ENCODE data around the gene BLCAP.

BLCAP gene

DNA sequence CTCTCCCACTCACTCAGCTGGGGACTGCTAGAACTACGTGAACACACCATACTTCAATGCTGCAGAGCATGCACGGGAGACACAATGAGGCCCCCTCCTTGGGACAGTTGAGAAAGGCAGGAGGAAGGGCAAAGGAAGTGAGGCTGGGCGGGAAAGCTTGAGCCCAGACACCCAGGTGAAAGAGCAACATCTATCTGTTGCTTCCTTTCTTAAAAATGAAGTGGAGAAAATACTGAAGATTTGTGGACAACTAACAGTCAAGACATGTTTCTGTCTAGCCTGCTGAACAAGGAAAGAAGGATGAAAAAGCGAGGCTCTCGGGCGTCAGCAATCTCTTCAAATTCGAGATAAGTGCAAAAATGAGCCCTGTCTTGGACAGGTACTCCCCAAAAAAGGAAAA is 9.6 kb downstream of the BLCAP start:
- H3K9ac ChIP-seq (ENCODE audit: low read depth in 1 of 2, low read length in 2 of 2), result no peak overlapping the region

DNA sequence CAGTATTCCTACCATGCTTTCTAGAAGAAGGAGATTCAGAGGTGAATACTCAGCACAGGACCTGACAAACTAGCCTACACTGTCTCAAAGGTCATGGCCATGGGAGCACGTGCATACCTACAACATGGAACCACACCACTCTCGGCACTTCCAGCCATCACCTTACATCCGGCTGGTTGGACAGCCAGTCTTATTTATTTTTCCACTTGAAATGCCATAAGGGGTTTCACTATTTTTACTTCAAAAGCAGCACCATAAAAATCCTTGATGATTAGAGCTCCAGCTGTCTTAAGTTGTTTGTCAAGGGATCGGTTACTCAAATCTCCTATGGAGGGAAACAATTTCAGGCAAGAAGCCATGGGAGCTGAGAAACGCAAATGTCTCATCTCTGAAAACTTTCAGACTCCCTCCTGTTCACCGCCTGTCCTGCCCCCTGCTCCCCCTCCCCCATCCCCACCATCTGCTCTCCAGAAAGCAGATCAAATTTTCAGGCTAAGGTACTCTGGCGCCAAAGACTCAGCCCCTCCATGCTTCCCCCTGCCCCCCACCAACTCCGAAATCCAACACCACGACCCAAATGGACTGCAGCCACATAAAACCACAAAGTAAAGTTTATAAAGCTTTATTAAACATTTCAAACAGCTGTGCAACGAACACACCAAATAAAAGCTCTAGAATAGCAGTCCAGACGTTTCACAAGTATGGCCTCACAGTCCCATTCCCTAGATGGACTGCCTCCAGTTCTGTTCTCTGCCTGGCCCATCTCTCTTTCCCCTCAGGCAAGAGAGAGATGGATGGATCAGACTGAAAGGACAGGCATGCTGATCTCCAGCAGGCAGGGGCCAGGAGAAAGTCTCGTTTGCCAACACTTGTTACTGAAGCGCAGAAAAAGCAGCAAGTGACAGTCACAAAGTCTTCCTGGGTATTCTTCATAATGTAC is 10.6 kb downstream of the BLCAP start:
- H3K27me3 ChIP-seq (ENCODE audit: control insufficient read depth in 1 of 2, insufficient read depth in 2 of 2, low read length in 2 of 2), result no peaks in the 10 kb centered on the region
- peaks cover 32 to 72% of the 10 kb centered on the region in 2 donors for H3K36me3 ChIP-seq (ENCODE audit: control insufficient read depth in 1 of 2, insufficient read depth in 2 of 2, low read length in 2 of 2)
- no peaks in the 10 kb centered on the region for H3K9me3 ChIP-seq (ENCODE audit: control insufficient read depth in 1 of 2, low read length in 2 of 2)
- H3K4me3 ChIP-seq (ENCODE audit: low read depth in 1 of 2, low read length in 2 of 2), result no peak overlapping the region
- H3K4me1 ChIP-seq (ENCODE audit: control insufficient read depth in 1 of 2, insufficient read depth in 2 of 2, low read length in 2 of 2), result peaks cover 0 to 5% of the 10 kb centered on the region in 2 donors
- no peak overlapping the region for H3K27ac ChIP-seq (ENCODE audit: low read depth, low read length)
- no peak overlapping the region for H3K9ac ChIP-seq (ENCODE audit: low read depth in 1 of 2, low read length in 2 of 2)

More for the DNA sequence above, 9.6 kb downstream of the BLCAP start:
- no peak overlapping the region for H3K4me3 ChIP-seq (ENCODE audit: low read depth in 1 of 2, low read length in 2 of 2)
- no peaks in the 10 kb centered on the region for H3K27me3 ChIP-seq (ENCODE audit: control insufficient read depth in 1 of 2, insufficient read depth in 2 of 2, low read length in 2 of 2)
- peaks cover 27 to 65% of the 10 kb centered on the region in 2 donors for H3K36me3 ChIP-seq (ENCODE audit: control insufficient read depth in 1 of 2, insufficient read depth in 2 of 2, low read length in 2 of 2)
- peaks cover 1 to 11% of the 10 kb centered on the region in 2 donors for H3K4me1 ChIP-seq (ENCODE audit: control insufficient read depth in 1 of 2, insufficient read depth in 2 of 2, low read length in 2 of 2)
- no peaks in the 10 kb centered on the region for H3K9me3 ChIP-seq (ENCODE audit: control insufficient read depth in 1 of 2, low read length in 2 of 2)
- H3K27ac ChIP-seq (ENCODE audit: low read depth, low read length), result no peak overlapping the region

DNA sequence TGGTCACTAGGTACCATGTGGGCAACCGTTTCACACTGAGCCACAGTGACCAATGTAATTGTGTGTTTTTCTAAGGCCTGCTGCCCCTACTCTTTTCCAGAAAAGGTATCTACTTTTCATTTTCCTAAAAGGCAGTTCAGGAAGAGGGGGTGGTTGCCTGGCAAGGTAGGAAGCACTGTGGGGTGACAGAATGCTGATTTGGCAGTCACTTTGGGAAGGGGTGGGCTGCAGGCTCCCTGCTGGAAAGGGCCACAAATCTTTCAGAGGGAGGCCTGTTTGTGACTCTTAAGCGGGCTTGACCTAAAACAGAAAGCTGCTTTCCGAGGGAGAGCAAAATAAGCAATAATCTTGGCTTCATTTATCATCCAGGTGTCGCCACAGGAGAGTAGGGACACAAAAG is 11.8 kb downstream of the BLCAP start:
- Histone ChIP-seq H3K4me3 (ENCODE audit: low read depth in 1 of 2, low read length in 2 of 2) (no peak overlapping the region), H3K9me3 (ENCODE audit: control insufficient read depth in 1 of 2, low read length in 2 of 2) (no peaks in the 10 kb centered on the region), H3K4me1 (ENCODE audit: control insufficient read depth in 1 of 2, insufficient read depth in 2 of 2, low read length in 2 of 2) (peaks cover 0 to 5% of the 10 kb centered on the region in 2 donors), H3K27ac (ENCODE audit: low read depth, low read length) (no peak overlapping the region), H3K36me3 (ENCODE audit: control insufficient read depth in 1 of 2, insufficient read depth in 2 of 2, low read length in 2 of 2) (peaks cover 37 to 78% of the 10 kb centered on the region in 2 donors), H3K27me3 (ENCODE audit: control insufficient read depth in 1 of 2, insufficient read depth in 2 of 2, low read length in 2 of 2) (no peaks in the 10 kb centered on the region), H3K9ac (ENCODE audit: low read depth in 1 of 2, low read length in 2 of 2) (no peak overlapping the region)

DNA sequence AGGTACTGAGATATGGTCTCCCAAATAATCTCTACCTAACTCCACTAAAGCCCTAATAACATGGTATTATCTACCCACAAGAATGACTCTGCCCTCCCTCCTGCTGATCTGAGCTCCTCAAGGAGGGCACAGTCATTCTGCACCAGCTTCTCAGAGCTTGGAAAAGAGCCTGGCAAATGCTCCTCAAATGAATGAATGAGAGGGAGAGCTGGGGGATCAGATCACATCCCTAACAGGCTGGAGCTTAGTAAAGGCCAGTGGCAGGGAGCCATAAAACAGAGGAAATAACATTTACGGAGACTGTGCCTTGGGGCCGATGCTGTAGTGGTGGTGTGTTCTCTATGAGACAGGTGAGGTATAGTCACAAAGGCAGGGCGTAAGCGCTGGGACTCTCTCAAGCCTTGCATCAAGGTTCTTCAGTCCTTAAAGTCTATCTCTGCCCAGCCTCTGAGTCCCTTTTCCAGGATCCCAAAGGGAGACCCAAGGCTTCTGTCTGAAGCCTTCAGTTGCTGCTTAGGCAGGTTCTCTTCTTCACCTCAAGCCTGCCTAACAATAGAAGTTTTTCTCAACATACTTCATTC is 13.8 kb downstream of the BLCAP start:
- Histone ChIP-seq H3K4me3 (ENCODE audit: low read depth in 1 of 2, low read length in 2 of 2) (no peak overlapping the region), H3K9me3 (ENCODE audit: control insufficient read depth in 1 of 2, low read length in 2 of 2) (no peaks in the 10 kb centered on the region), H3K27ac (ENCODE audit: low read depth, low read length) (no peak overlapping the region), H3K4me1 (ENCODE audit: control insufficient read depth in 1 of 2, insufficient read depth in 2 of 2, low read length in 2 of 2) (peaks cover 0 to 5% of the 10 kb centered on the region in 2 donors), H3K9ac (ENCODE audit: low read depth in 1 of 2, low read length in 2 of 2) (no peak overlapping the region), H3K27me3 (ENCODE audit: control insufficient read depth in 1 of 2, insufficient read depth in 2 of 2, low read length in 2 of 2) (no peaks in the 10 kb centered on the region), H3K36me3 (ENCODE audit: control insufficient read depth in 1 of 2, insufficient read depth in 2 of 2, low read length in 2 of 2) (peaks cover 36 to 73% of the 10 kb centered on the region in 2 donors)

DNA sequence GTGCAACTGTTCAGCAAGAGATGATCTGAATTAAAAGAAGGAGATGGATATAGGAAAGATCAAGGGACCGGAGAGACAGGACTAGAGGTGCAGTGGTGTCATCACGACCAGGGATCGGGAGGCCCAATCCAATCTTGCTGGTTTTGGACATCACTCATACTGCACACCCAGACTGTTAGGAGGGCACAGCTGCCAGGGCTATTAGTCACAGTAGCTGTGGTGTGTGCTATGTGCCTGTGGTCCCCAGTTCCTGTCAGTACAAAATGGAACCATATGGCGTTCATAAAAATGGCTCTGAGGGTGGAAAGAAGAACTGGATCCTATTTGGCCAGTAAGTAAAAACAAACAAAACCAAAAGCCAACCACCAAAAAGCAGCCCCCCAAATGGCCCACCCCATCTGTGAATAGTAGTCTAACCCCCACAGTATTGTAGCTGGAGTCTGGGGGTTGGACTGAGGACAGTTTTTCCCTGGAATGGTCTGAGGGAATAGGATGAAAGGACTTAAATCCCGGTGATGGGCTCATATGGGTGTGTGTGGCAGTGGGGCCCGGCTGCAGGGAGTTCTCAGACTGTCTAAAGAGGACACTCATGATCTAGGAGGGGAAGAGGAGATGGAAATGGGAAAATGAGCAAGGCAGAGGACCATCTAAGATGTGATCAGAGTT is 15.9 kb downstream of the BLCAP start:
- Histone ChIP-seq H3K36me3 (ENCODE audit: control insufficient read depth in 1 of 2, insufficient read depth in 2 of 2, low read length in 2 of 2) (peaks cover 28 to 61% of the 10 kb centered on the region in 2 donors), H3K4me1 (ENCODE audit: control insufficient read depth in 1 of 2, insufficient read depth in 2 of 2, low read length in 2 of 2) (peaks cover 3 to 9% of the 10 kb centered on the region in 2 donors)

DNA sequence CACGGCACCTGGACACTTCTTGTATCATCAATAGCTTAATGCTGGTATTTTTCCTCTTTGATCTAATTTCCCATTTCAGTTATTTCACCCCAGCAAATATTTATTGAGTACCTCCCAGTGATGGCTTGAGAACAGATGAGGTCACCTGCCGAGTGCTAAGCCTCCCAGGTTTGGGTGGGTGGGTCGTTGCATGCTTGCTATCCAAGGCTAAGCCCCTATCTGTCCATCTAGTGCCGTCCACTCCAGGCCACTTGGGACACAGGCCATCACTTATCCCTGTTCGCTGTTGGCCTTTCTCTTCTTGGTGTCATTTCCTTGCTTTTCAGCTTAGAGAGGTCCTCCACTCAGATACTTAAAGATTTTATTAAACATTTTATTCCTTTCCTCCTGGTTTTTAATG is 17.4 kb downstream of the BLCAP start:
- Histone ChIP-seq H3K9ac (ENCODE audit: low read depth in 1 of 2, low read length in 2 of 2) (no peak overlapping the region), H3K9me3 (ENCODE audit: control insufficient read depth in 1 of 2, low read length in 2 of 2) (no peaks in the 10 kb centered on the region), H3K4me1 (ENCODE audit: control insufficient read depth in 1 of 2, insufficient read depth in 2 of 2, low read length in 2 of 2) (peaks cover 13 to 14% of the 10 kb centered on the region in 2 donors), H3K4me3 (ENCODE audit: low read depth in 1 of 2, low read length in 2 of 2) (no peak overlapping the region), H3K27ac (ENCODE audit: low read depth, low read length) (no peak overlapping the region), H3K27me3 (ENCODE audit: control insufficient read depth in 1 of 2, insufficient read depth in 2 of 2, low read length in 2 of 2) (no peaks in the 10 kb centered on the region), H3K36me3 (ENCODE audit: control insufficient read depth in 1 of 2, insufficient read depth in 2 of 2, low read length in 2 of 2) (peaks cover 28 to 51% of the 10 kb centered on the region in 2 donors)

More for the DNA sequence above, 15.9 kb downstream of the BLCAP start:
- H3K27me3 ChIP-seq (ENCODE audit: control insufficient read depth in 1 of 2, insufficient read depth in 2 of 2, low read length in 2 of 2), result no peaks in the 10 kb centered on the region
- no peak overlapping the region for H3K9ac ChIP-seq (ENCODE audit: low read depth in 1 of 2, low read length in 2 of 2)
- no peaks in the 10 kb centered on the region for H3K9me3 ChIP-seq (ENCODE audit: control insufficient read depth in 1 of 2, low read length in 2 of 2)
- no peak overlapping the region for H3K27ac ChIP-seq (ENCODE audit: low read depth, low read length)
- no peak overlapping the region for H3K4me3 ChIP-seq (ENCODE audit: low read depth in 1 of 2, low read length in 2 of 2)

DNA sequence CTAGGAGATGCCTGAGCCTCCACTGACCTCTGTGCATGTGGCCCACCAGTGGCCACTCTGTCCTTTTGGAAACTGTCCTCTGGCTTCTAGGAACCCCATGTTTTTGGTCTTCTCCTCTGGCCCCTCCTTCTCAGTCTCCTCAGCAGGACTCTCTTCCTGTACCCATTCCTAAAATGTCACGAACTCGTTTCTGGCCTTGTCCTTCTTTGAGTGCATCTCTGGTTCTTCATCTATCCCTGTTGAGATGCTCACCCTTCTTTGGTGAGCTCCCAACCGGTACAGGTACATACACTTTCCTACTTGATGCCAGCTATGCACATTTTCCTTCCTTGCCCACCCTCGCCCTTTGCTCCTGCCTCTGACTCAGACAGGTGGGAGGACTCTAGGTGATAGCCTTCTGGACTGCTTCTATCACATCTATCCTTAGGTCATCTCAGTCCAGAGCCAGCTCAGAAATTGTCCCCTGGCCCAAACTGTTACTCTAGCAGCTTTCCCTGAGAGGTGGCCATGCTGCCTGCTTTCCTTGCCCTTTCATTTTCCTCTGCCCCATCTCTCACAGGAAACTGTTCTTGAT is 21.4 kb downstream of the BLCAP start:
- H3K4me3 ChIP-seq (ENCODE audit: low read depth in 1 of 2, low read length in 2 of 2), result no peak overlapping the region
- no peak overlapping the region for H3K27ac ChIP-seq (ENCODE audit: low read depth, low read length)
- peaks cover 11 to 21% of the 10 kb centered on the region in 2 donors for H3K36me3 ChIP-seq (ENCODE audit: control insufficient read depth in 1 of 2, insufficient read depth in 2 of 2, low read length in 2 of 2)
- H3K9ac ChIP-seq (ENCODE audit: low read depth in 1 of 2, low read length in 2 of 2), result no peak overlapping the region
- peaks cover 13 to 14% of the 10 kb centered on the region in 2 donors for H3K4me1 ChIP-seq (ENCODE audit: control insufficient read depth in 1 of 2, insufficient read depth in 2 of 2, low read length in 2 of 2)
- H3K9me3 ChIP-seq (ENCODE audit: control insufficient read depth in 1 of 2, low read length in 2 of 2), result no peaks in the 10 kb centered on the region
- H3K27me3 ChIP-seq (ENCODE audit: control insufficient read depth in 1 of 2, insufficient read depth in 2 of 2, low read length in 2 of 2), result no peaks in the 10 kb centered on the region

DNA sequence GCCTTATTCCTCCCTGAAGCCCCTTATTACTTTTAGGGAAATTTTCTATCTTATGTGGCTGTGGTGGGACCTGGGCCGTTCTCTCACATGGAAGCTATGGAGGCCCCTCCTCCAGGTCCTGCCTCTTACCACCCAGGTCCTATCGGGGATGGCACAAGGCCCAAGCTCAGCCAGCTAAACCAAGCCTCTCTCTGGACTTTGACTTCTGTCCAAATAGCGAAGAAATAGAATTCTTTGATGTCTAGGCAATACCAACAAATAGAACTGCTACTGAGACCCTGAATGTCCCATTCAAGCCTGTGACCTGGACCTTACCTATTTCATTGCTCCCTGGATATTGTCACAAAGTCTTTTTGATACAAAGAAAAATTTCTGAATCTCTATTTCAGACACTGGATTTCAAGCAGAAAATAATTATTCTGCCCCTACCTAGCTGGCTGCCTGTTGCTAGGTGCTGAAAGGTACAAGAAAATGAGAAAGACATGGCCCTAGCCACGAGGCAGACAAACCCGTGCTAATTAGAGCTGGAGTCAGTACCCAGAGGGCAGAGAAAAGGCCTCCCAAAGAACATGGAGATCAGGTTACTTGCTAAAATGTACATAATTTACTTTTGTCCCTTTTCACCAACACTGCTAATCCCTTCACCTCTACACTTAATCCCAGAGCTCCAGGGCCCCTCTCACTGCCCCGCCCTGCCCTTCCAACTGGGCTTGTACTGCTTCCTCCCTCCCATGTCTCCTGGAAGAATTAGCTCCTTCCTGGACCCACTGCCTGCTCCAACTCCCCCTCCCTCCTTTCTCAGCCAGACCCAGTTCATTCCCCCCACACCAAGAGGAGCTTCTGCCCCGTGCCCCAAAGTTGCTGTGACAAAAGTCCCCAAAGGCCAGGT is 22.2 kb downstream of the BLCAP start:
- H3K4me3 ChIP-seq (ENCODE audit: low read depth in 1 of 2, low read length in 2 of 2), result no peak overlapping the region
- H3K27me3 ChIP-seq (ENCODE audit: control insufficient read depth in 1 of 2, insufficient read depth in 2 of 2, low read length in 2 of 2), result no peaks in the 10 kb centered on the region
- no peak overlapping the region for H3K27ac ChIP-seq (ENCODE audit: low read depth, low read length)
- peaks cover 11 to 14% of the 10 kb centered on the region in 2 donors for H3K36me3 ChIP-seq (ENCODE audit: control insufficient read depth in 1 of 2, insufficient read depth in 2 of 2, low read length in 2 of 2)
- no peaks in the 10 kb centered on the region for H3K9me3 ChIP-seq (ENCODE audit: control insufficient read depth in 1 of 2, low read length in 2 of 2)
- peaks cover 13 to 14% of the 10 kb centered on the region in 2 donors for H3K4me1 ChIP-seq (ENCODE audit: control insufficient read depth in 1 of 2, insufficient read depth in 2 of 2, low read length in 2 of 2)
- no peak overlapping the region for H3K9ac ChIP-seq (ENCODE audit: low read depth in 1 of 2, low read length in 2 of 2)

DNA sequence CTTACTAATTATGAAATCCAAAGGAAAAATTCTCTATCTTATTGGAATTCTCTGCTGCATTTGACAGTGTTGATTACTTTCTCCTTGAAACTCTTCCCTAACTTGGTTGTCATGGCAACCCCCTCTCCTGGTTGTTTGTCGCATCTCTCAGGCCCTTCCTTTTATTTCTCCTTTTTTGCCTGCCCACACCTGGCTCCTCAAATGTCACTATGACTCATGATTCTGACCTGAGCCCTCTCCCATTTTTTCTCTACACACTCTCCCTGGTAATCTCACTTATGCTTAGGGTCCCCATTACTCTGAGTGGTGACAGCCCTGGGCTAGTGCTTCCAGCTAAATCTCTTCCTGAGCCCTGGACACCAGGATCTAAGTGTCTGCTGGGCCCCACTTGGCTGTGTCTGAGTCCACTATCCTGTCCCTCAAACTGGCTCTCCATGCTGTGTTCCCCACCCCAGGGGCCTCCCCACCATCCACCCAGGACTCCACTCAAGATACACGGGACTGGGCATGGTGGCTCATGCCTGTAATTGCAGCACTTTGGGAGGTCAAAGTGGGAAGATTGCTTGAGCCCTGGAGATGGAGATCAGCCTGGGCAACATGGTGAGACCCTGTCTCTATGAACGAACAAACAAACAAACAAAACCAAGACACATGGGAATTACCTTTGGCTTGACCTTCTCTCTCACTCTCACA is 23.1 kb downstream of the BLCAP start:
- Histone ChIP-seq H3K36me3 (ENCODE audit: control insufficient read depth in 1 of 2, insufficient read depth in 2 of 2, low read length in 2 of 2) (peaks cover 9 to 11% of the 10 kb centered on the region in 2 donors), H3K27ac (ENCODE audit: low read depth, low read length) (no peak overlapping the region), H3K9ac (ENCODE audit: low read depth in 1 of 2, low read length in 2 of 2) (no peak overlapping the region), H3K4me1 (ENCODE audit: control insufficient read depth in 1 of 2, insufficient read depth in 2 of 2, low read length in 2 of 2) (peaks cover 13 to 14% of the 10 kb centered on the region in 2 donors), H3K27me3 (ENCODE audit: control insufficient read depth in 1 of 2, insufficient read depth in 2 of 2, low read length in 2 of 2) (no peaks in the 10 kb centered on the region), H3K9me3 (ENCODE audit: control insufficient read depth in 1 of 2, low read length in 2 of 2) (no peaks in the 10 kb centered on the region), H3K4me3 (ENCODE audit: low read depth in 1 of 2, low read length in 2 of 2) (no peak overlapping the region)

Data from duodenal mucosa (tissue), 2 donors.